Hepatocyte (in vitro differentiated cells): ENCODE measurements around the gene XAGE2. TPM values are rescaled to one million over a fixed set of nuclear protein-coding genes. Genes with fewer than 3 reads are reported as not detected.

ENCODE experiments used
- DNase-seq: peaks from one replicate; pipeline ENCODE4 v3.0.0-alpha.2; 2016; ENCODE audit warnings: low spot score
- H2AFZ ChIP-seq: fragments of 200-600 bp; sonication (generic); 2 replicates; pipeline ENCODE4 v1.6.0; 2016; ENCODE audit warnings: antibody characterized with exemption, mild to moderate bottlenecking
- H3K27ac ChIP-seq: fragments of 200-600 bp; sonication (generic); 2 replicates; pipeline ENCODE4 v1.5.1; 2016; ENCODE audit warnings: mild to moderate bottlenecking
- H3K27me3 ChIP-seq: fragments of 200-600 bp; sonication (generic); 2 replicates; pipeline ENCODE4 v1.6.1; 2016
- H3K36me3 ChIP-seq: fragments of 200-600 bp; sonication (generic); replicated peaks from 2 replicates; pipeline ENCODE4 v1.5.1; 2016; ENCODE audit warnings: low read depth; ENCODE audit not compliant: insufficient read depth
- H3K4me1 ChIP-seq: fragments of 200-600 bp; sonication (generic); 2 replicates; pipeline ENCODE4 v1.5.1; 2016; ENCODE audit warnings: mild to moderate bottlenecking, moderate library complexity; ENCODE audit not compliant: insufficient read depth
- H3K4me2 ChIP-seq: fragments of 200-600 bp; sonication (generic); 2 replicates; pipeline ENCODE4 v1.6.0; 2016
- H3K4me3 ChIP-seq: fragments of 200-600 bp; sonication (generic); 2 replicates; pipeline ENCODE4 v1.5.1; 2016; ENCODE audit warnings: mild to moderate bottlenecking
- H3K79me2 ChIP-seq: fragments of 200-600 bp; sonication (generic); 2 replicates; pipeline ENCODE4 v1.6.0; 2017; ENCODE audit warnings: mild to moderate bottlenecking
- H3K9me2 ChIP-seq: fragments of 200-600 bp; sonication (generic); replicated peaks from 2 replicates; pipeline ENCODE4 v1.6.0; 2017; ENCODE audit warnings: mild to moderate bottlenecking; ENCODE audit not compliant: insufficient read depth
- H3K9me3 ChIP-seq: fragments of 200-600 bp; sonication (generic); 2 replicates; pipeline ENCODE4 v1.5.1; 2016; ENCODE audit warnings: low read depth, mild to moderate bottlenecking
- H4K20me1 ChIP-seq: fragments of 200-600 bp; sonication (generic); 2 replicates; pipeline ENCODE4 v1.6.0; 2016; ENCODE audit warnings: mild to moderate bottlenecking; ENCODE audit not compliant: insufficient read depth, poor library complexity, severe bottlenecking
- EZH2 ChIP-seq: fragments of 200-600 bp; sonication (generic); IDR thresholded peaks from 2 replicates; pipeline ENCODE4 v1.6.1; 2016; ENCODE audit warnings: antibody characterized with exemption, mild to moderate bottlenecking, borderline replicate concordance
- EZH2phosphoT487 ChIP-seq: fragments of 200-600 bp; sonication (generic); IDR thresholded peaks from one replicate; pipeline ENCODE4 v1.6.1; 2018; ENCODE audit warnings: antibody characterized with exemption, mild to moderate bottlenecking, low read depth, moderate library complexity; ENCODE audit not compliant: unreplicated experiment, severe bottlenecking
- WGBS: methylation state at CpG from one replicate; pipeline ENCODE4 v1.1.6; 2016; ENCODE audit warnings: low lambda C conversion rate; ENCODE audit errors: missing lambda C conversion rate; 5-methylcytosine and 5-hydroxymethylcytosine counted together
- polyA plus RNA-seq: library from polyadenylated mRNA; unstranded; fragments of >200 nt; fragmentation: Nextera tagmentation; extraction: Ambion mirVana; gene quantifications from 2 replicates; pipeline ENCODE4 v1.2.1, GENCODE V29; 2016
- total RNA-seq: library from RNA; depleted of rRNA; stranded (reverse); fragments of >200 nt; gene quantifications from 2 replicates; pipeline ENCODE4 v1.2.3, GENCODE V29; 2014
- TF ChIP-seq, protein P1 (sequence below): fragments of 200-600 bp; sonication (generic); IDR thresholded peaks from 2 replicates; pipeline ENCODE4 v1.5.1; 2016; ENCODE audit warnings: antibody characterized with exemption, mild to moderate bottlenecking; ENCODE audit not compliant: poor library complexity

Gene XAGE2
- total and polyA plus RNA-seq, 2 experiments from 2014 or later: 0.77 to 5.9 TPM

DNA sequence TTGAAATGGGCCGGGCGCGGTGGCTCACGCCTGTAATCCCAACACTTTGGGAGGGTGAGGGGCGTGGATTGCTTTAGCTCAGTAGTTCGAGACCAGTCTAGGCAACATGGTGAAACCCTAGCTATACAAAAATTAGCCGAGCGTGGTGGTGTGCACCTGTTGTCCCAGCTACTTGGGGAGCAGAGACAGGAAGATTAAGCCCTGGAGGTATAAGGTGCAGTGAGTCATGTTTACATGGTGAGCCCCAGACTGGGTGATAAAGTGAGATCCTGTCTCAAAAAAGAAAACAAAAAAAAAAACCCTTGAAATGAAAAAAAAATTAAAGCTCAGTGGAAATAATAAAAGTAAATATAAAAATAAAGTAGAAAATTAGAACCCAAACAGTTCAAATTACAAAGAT lies 6.9 kb upstream of the XAGE2 start:
- TF ChIP-seq EZH2: no peak
- TF ChIP-seq EZH2phosphoT487: no peak
- TF ChIP-seq, protein P1, sequence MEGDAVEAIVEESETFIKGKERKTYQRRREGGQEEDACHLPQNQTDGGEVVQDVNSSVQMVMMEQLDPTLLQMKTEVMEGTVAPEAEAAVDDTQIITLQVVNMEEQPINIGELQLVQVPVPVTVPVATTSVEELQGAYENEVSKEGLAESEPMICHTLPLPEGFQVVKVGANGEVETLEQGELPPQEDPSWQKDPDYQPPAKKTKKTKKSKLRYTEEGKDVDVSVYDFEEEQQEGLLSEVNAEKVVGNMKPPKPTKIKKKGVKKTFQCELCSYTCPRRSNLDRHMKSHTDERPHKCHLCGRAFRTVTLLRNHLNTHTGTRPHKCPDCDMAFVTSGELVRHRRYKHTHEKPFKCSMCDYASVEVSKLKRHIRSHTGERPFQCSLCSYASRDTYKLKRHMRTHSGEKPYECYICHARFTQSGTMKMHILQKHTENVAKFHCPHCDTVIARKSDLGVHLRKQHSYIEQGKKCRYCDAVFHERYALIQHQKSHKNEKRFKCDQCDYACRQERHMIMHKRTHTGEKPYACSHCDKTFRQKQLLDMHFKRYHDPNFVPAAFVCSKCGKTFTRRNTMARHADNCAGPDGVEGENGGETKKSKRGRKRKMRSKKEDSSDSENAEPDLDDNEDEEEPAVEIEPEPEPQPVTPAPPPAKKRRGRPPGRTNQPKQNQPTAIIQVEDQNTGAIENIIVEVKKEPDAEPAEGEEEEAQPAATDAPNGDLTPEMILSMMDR: no peak
- Histone ChIP-seq H3K27me3 (no peaks in the 10 kb centered on the region), H3K4me1 (no peaks in the 10 kb centered on the region), H3K27ac (no peak overlapping the region), H2AFZ (no peak overlapping the region), H3K4me2 (no peak overlapping the region), H3K9me2 (no peaks in the 10 kb centered on the region), H3K4me3 (no peak overlapping the region), H3K36me3 (no peaks in the 10 kb centered on the region), H4K20me1 (no peaks in the 10 kb centered on the region), H3K79me2 (no peaks in the 10 kb centered on the region), H3K9me3 (no peaks in the 10 kb centered on the region)
- 87% methylated on average over 8 of the region's 8 CpGs for WGBS
- DNase-seq: no peak

DNA sequence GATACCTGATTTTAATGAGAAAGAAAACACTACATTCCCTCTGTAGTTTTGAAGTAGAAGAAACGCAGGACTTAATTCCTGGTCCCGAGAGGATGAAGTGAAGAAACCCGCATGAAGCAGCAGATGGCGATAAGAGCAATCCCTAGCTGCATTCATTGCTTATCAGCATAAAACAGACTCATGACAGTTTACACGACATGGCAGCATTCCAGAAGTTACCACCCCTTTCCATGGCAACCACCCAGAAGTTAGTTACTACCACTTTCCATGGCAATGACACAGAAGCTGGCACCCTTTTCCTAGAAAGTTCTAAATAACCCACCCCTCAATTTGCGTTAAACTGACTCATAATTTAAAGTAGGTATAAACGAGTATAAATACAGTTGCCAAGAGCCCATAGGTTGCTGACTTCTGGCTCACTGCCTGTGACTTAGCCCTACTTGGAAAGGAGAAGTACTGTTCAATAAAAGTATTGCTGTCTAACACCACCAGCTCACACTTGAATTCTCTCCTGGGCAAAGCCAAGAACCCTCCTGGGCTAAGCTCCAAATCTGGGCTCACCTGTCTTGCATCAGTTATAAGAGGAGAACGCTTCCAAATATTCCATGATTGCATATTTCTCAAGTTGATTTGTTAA lies 5.5 kb upstream of the XAGE2 start:
- Histone ChIP-seq H3K79me2 (no peaks in the 10 kb centered on the region), H3K4me1 (no peaks in the 10 kb centered on the region), H2AFZ (no peak overlapping the region), H3K4me3 (no peak overlapping the region), H3K36me3 (no peaks in the 10 kb centered on the region), H3K9me2 (no peaks in the 10 kb centered on the region), H3K27me3 (no peaks in the 10 kb centered on the region), H3K27ac (no peak overlapping the region), H3K9me3 (no peaks in the 10 kb centered on the region), H4K20me1 (no peaks in the 10 kb centered on the region), H3K4me2 (no peak overlapping the region)
- 50% methylated on average over 8 of the region's 8 CpGs for WGBS
- peak; percentile 31 for DNase-seq
- TF ChIP-seq, protein P1: peak; percentile 26
- TF ChIP-seq EZH2phosphoT487: no peak

DNA sequence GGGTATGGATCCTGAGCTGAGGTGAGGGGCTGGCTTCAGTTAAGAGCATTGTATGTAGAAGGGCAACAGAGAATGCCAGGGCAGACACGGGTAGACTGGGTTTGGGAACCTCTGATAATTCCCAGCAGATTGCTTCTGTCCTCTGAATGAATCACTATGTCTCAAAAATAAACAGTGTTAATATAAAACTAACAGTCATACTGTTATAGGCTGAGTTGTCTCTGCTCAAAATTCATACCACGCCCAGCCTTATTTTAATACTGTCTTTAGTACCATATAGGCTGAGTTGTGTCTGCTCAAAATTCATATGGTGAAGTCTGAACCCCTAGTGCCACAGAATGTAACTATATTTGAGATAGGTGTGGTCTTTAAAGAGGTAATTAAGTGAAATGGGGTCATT lies 10.0 kb downstream of the XAGE2 start:
- 55% methylated on average over 2 of the region's 2 CpGs for WGBS
- Histone ChIP-seq H3K9me3 (no peaks in the 10 kb centered on the region), H3K36me3 (no peaks in the 10 kb centered on the region), H3K9me2 (no peaks in the 10 kb centered on the region), H3K27ac (no peak overlapping the region), H3K79me2 (no peaks in the 10 kb centered on the region), H3K4me1 (no peaks in the 10 kb centered on the region), H2AFZ (no peak overlapping the region), H3K27me3 (no peaks in the 10 kb centered on the region), H3K4me3 (no peak overlapping the region), H3K4me2 (no peak overlapping the region), H4K20me1 (no peaks in the 10 kb centered on the region)
- TF ChIP-seq, protein P1: no peak
- no peak for TF ChIP-seq EZH2
- no peak for TF ChIP-seq EZH2phosphoT487
- DNase-seq: no peak

DNA sequence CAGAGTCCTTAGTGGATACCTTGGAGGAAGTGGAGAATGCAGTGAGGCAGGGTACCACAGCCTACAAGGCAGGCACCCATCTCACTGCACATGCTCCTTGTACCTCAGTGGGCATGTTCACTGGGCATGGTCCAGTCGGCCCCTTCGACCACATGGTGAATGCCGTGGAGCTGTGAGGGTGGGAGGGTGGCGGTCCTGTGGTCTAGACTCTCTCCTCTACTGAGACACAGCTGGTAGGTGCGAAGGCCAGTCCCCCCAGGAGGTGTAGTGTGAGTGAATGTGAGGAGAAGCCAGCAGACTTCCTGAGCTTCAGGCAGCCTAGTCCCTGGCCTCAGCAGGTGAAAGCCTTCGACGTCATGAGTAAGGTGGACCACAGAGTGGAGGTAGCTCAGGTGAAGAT lies 12.2 kb downstream of the XAGE2 start:
- H3K36me3 ChIP-seq: no peaks in the 10 kb centered on the region
- H3K27ac ChIP-seq: no peak overlapping the region
- H3K4me2 ChIP-seq: no peak overlapping the region
- no peak overlapping the region for H2AFZ ChIP-seq
- TF ChIP-seq EZH2 (no peak), EZH2phosphoT487 (no peak)
- TF ChIP-seq, protein P1: no peak
- H3K9me3 ChIP-seq: no peaks in the 10 kb centered on the region
- H3K4me3 ChIP-seq: no peak overlapping the region
- no peaks in the 10 kb centered on the region for H3K9me2 ChIP-seq
- no peak for DNase-seq
- 87% methylated on average over 7 of the region's 7 CpGs for WGBS
- H3K4me1 ChIP-seq: no peaks in the 10 kb centered on the region
- H3K79me2 ChIP-seq: no peaks in the 10 kb centered on the region
- no peaks in the 10 kb centered on the region for H3K27me3 ChIP-seq
- no peaks in the 10 kb centered on the region for H4K20me1 ChIP-seq
